HG02852 (cell line): Measurements from ENCODE around the gene NOM1.
"Not testable (repeated sequence)": the region's sequence is repeated elsewhere in the genome, so short reads cannot be mapped to it uniquely, and the experiment has no call there.

Experiments
- ATAC-seq: cut with Tn5 transposase; IDR thresholded peaks from one replicate; pipeline ENCODE4 v1.9.1; 2021; ENCODE audit warnings: mild to moderate bottlenecking, moderate library complexity; ENCODE audit not compliant: unreplicated experiment

NOM1 gene

DNA sequence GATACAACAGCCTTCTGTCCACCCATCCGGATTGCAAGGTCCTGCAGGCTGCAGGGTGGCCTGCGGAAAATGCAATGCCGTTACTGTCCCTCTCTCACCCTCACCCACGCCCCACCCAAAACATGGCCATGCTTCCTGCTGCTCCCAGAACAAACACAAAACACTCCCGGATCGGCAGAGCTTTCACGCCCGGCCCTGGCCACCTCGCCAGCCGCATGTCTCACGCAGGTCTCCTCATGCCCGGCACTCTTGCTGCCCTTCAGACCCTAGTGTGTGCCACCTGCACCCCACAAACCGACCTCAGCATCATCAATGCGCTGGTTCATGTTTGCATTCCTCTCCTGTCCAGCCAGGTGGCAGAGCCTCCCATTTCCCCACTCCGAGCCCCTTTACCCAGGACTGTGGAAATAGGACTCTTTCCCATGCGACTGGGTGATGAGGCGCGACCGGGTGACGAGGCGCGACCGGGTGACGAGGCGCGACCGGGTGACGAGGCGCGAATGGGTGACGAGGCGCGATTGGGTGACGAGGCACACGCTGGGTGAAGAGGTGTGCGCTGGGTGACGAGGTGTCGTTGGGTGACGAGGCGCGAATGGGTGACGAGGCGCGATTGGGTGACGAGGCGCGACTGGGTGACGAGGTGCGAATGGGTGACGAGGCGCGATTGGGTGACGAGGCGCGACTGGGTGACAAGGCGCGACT, 8.9 kb upstream of the NOM1 start:
- no peak for ATAC-seq

DNA sequence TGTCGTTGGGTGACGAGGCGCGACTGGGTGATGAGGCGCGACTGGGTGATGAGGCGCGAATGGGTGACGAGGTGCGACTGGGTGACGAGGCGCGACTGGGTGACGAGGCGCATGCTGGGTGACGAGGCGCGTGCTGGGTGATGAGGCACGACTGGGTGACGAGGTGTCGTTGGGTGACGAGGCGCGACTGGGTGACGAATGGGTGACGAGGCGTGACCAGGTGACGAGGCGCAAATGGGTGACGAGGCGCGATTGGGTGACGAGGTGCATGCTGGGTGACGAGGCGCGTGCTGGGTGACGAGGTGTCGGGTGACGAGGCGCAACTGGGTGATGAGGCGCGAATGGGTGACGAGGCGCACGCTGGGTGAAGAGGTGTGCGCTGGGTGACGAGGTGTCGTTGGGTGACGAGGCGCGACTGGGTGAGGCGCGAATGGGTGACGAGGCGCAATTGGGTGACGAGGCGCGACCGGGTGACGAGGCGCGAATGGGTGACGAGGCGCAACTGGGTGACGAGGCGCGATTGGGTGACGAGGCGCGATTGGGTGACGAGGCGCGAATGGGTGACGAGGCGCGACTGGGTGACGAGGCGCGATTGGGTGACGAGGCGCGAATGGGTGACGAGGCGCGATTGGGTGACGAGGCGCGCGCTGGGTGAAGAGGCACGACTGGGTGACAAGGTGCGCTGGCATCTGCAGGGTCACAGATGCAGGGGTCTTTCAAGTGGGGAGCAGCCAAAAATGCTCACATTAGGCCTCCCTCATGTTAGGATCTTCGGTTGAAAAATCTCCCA, 7.9 kb upstream of the NOM1 start:
- no peak for ATAC-seq

DNA sequence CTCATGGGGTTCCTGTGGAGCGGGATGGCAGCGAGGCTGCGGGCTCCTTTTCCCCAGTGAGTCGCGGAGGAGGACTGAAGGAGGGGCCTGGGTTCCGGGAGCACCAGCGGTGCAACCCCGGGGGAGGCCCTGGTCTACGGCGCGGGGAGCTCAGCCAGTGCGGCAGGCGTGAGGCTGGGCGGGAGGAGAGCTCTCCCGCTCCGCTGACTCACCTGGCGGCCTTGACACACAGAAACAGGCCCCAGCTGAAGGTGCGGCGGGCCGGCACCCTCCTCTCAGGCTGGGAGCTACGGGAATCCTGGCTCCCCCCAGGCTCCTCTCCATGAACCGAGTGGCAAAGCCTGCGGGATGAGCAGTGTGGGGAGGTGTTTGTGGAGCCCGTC, 6.8 kb upstream of the NOM1 start:
- ATAC-seq = no peak

DNA sequence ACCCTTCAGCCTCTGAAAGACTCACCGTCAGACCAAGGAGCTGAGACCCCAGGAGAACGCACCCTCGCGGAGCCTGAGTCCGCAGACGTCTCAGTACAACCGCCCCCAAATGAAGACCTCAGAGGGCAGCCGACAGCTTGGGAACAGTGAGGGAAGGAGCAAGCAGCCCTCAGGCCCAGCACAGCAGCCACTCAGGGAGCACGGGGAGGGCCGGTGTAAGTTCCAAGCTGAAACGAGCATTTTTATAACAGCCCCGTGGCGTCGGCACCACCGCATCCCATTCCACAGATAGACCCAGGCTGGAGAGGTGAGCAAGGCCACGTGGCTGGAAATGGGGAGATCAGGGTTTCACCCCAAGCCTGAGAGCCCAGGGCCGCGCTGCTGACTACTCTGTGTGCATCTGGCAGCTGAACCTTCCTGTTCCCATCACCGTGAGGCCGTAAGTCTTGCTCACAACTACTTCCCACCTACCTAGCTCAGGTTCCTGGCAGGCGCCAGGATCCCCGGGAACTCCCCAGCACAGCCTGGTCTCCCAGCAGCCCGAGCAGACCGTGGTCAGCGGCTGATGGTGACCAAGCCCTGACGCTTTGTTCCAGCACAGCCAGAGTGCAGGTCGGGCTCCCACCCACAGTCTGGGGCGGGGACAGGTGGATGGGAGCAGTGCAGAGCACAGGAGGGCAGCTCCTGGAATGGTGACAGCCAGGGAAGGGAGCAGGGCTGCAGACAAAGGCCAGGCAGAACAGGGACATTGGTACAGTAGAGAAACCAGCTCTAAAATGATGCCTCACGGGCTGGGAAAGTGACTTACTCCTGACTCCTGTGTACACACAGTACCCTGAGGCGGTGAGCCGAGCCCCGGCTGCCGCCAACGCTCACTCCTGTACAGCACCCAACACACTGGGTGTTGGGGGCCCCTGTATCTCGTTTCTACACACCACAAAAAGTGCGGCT, 6.1 kb upstream of the NOM1 start:
- no peak for ATAC-seq

DNA sequence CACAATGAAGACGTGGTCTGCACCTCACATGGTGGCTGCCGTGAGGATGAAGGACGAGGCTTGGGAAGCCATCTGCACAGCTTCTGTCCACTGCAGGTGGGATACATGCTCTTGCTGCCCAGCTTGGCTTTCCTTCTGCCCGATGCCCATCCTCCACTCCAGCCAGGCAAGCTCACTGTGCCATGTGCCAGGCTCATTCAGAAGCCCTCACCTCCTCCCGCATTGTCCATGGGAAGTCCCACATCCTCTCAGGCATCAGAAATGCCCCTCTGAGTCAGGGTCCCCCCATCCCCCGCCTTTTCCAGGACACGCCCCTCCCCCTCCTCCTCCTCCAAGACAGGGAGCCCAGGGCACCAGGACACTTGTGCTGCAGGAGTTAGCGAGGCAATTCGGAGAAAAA, 4.6 kb upstream of the NOM1 start:
- no peak for ATAC-seq

DNA sequence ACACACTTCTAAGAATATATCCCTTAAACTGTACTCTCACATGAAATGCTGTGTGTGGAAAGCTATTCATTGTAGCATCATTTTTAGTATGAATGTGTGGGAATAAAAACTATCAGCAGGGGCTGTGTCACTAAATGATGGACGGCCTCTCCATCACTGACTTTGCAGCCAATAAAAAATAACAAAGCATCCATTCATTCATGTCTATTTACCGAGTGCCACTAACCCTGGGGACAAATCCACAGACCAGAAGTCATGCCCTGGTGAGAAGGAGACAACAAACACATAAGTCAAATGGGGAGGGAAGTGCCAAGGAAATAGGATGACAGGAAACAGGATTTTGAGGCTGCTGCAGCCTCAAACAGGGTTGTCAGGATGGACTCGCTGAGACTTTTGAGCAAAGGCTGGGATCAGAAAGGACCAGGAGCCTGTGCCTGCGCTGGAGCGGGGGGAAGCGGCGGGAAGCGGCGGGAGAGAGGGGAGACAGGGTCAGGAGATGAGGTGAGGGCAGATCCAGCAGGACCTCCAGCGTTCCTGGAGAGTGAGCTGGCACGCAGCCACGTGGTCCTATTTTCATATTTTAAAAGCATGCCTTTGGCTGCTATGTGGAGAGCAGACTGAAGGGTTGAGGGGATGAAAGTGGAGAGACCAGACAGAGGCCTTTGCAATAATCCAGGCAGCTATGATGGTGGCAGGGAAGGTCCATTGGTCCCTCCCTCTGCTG, 2.2 kb upstream of the NOM1 start:
- ATAC-seq = no peak

DNA sequence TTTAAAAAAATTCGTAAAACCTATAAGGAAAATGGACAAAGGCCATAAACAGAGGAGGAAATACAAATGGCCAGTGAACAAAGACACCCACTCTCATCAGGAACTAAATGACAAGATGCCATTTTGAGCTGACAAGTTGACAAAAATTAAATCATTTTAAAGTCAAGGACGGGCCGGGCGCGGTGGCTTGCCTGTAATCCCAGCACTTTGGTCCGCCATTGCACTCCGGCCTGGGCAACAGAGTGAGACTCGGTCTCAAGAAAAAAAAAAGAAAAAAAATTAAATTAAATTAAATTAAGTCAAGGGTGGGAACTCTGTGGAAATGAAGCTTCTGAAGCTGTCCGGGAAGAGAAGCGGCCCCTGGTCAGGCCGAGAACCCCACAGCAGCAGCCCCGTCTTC, 1.2 kb upstream of the NOM1 start:
- ATAC-seq = no peak

DNA sequence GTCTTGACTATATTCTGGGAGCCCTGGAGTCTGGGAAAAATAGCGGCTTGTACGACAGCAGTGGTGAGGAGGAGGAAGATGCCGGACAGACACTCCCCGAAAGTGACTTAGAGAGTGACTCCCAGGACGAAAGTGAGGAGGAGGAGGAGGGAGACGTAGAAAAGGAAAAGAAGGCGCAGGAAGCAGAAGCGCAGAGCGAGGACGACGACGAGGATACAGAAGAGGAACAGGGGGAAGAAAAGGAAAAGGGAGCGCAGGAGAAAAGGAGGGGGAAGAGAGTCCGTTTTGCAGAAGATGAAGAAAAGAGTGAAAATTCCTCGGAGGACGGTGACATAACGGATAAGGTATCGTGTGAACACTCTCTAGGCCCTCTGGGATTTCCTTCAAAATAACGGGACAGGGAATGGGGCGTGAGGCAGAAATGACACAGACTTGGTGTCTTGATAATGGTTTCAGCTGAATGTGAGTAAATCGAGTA, 908 bp downstream of the NOM1 start:
- no peak for ATAC-seq

DNA sequence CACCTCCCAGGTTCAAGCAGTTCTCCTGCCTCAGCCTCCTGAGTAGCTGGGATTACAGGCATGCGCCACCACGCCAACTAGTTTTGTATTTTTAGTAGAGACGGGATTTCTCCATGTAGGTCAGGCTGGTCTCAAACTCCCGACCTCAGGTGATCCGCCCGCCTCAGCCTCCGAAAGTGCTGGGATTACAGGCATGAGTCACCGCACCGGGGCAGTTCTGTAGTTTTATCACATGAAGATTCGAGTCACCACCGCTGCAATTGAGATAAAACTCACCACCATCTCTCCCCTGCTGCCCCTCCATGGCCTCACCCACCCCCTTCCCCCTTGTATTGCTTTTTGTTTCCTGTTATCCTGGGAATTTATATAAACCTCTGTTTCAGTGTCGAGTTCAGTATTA, 3.7 kb downstream of the NOM1 start:
- ATAC-seq = not testable (repeated sequence)

DNA sequence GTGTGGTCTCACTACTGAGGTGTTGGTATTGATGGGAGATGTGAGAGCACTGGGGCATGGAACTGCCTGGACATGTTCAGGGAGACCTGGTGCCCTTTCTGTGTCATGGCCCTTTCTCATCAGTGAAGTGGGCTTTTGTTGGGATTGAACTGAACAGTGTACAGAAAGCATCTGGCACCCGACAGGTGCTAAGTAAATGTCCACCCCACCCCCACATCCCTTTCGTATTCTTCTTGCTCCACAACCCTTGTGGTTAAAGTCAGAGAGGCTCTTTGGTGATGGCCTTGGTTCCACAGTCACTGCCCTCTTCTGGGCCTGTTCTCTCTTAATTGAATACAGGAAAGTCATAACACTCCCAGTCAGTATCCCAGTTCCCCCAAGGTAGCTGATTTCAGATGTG, 5.4 kb downstream of the NOM1 start:
- ATAC-seq = no peak

DNA sequence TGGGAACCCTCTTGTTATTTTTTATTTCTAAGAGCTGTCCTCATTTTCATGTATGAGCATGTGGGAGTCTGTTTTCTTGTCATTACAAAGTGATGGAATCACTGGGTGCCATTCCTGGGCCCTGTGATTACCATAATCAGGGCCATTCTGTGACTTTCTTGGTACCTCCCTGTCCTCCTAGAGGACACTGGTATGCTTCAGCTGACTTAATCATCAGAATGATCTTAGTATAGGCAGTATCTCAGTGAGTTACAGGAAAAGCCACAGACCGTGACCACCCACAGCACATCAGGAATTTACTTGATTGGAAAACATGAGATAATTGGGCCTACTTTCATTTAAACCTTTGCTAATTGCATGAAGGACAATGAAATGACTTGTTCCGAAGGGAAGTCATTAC, 7.2 kb downstream of the NOM1 start:
- no peak for ATAC-seq

DNA sequence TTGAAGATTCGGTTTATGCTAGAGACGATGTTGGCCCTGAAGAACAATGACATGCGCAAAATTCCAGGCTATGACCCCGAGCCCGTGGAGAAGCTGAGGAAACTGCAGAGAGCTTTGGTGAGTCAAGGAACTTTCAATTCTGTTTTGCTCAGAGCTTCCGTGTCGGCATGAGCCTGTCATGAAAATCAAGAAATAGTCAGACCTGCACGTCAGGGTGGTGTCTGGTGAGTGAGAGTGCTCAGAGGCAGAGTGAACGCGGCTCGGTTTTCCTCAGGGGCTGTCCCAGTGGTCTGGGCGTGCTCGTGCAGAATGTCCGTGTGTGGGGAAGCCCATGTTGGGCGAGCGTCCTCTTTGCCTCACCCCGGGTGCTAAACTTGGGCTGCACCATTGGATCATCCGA, 12.6 kb downstream of the NOM1 start:
- no peak for ATAC-seq

DNA sequence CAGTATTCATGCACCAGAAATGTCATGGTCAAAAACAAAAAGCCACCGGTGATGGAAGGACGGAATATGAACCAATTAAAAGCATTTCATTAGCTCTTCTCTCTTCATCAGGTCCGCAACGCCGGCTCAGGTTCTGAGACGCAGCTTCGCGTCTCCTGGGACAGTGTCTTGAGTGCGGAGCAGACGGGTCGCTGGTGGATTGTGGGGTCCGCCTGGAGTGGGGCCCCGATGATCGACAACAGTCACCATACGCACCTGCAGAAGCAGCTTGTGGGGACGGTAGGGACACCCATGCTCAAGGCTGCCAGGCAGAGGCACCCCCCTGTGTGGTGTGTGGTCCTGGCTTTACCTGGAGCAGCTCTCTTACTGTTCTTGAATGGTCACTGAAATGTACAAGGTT, 13.4 kb downstream of the NOM1 start:
- no peak for ATAC-seq

DNA sequence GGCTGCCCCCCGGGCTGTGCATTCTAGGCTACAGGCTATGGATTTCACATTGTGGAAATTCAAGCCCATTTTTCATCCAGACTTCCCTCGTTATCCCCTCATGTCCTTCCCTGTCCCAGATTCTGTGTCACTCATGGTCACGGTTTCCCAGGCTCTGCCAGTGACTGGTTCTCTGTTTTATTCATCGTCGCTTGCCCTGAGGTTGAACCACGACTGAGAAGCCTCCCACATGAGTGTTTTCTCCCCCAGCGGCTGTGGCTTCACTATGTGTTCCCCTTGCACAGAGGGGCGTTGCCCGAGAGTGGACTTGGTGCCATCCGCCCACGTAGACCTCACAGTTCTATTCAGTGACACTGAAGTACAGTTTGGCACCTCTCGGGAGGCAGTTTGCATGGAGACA, 14.0 kb downstream of the NOM1 start:
- no peak for ATAC-seq

DNA sequence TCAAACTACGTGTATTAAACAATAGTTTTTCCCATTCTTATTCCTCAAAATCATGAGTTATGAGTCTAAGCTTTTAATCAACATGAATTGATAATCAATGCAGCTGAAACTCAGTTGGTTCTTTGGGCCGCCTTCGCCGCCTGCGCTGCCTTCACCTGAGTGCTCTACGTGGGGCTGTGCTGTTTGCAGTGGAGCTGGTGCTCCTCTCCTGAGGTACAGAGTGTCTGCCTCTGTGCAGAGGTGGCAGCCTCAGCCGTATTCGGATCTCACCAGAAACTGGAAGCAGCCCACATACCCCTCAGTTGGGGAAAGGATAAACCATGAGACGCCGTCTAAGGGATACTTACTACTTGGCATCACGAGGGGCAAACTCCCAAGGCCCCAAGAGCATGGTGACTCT, 15.5 kb downstream of the NOM1 start:
- no peak for ATAC-seq

DNA sequence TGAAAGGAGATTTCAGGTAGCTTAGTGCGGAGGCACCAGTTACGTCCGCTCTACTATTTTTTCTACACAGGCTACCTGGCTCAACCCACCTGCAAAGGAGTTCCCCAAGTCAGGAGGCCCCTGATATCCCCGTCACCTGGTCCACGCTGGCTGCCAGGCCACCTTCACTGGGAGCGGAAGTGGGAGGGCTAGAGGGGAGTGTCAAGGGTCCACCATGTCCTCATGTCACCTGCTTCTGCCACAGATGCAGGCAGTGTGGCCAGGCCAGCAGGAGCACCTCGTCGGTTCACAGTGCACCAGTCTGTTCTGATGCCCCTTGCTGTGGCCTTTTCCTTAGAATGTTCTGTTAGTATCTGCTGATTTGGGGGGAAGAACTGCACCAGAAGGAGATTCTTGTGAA, 16.9 kb downstream of the NOM1 start:
- ATAC-seq = no peak

DNA sequence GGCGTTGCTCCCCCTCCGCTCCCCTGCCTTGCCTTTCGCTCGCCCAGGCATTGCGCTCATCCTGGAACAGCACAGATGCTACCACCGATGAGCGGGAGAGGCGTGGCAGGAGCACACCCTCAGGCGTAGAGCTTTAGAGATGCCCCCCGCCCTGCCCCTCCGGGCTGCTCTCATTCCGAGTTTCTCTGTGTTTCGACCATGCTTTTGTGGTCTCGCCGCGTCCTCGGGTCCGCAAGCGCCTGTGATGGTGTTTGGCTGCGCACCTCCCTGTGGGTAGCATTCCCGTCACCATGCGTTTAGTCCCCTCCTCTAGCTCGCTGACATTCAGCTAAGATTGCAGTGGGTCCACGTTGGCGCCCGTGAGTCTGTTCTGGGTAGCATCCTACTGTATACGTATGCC, 18.7 kb downstream of the NOM1 start:
- no peak for ATAC-seq

DNA sequence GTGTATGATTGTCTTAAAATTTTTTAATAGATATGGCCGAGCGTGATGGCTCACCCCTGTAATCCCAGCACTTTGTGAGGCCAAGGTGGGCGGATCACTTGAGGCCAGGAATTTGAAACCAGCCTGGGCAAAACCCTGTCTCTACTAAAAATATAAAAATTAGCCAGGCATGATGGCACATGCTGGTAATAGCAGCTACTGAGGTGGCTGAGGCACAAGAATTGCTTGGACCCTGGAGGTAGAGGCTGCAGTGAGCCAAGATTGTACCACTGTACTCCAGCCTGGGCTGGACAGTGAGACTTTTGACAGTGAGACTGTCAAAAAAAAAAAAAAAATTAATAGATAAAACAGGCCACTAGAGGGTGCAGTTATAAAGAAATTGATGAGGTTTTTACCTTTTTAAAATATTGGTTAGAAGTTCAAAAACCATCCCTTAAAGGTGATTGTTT, 20.5 kb downstream of the NOM1 start:
- no peak for ATAC-seq

DNA sequence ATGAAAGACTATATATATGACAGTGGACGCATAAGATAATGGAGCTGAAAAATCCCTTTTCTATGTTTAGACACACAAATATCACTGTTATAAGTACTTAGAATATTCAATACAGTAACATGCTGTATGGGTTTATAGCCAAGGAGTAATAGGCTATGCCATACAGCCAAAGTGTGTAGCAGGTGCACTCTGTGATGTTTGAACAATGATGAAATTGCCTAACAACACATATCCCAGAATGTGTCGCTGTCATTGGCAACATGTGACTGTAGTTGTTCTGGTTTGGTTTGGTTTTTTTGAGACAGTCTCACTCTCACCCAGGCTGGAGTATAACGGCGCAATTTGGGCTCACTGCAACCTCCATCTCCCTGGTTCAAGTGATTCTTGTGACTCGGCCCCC, 26.1 kb downstream of the NOM1 start:
- ATAC-seq = no peak

DNA sequence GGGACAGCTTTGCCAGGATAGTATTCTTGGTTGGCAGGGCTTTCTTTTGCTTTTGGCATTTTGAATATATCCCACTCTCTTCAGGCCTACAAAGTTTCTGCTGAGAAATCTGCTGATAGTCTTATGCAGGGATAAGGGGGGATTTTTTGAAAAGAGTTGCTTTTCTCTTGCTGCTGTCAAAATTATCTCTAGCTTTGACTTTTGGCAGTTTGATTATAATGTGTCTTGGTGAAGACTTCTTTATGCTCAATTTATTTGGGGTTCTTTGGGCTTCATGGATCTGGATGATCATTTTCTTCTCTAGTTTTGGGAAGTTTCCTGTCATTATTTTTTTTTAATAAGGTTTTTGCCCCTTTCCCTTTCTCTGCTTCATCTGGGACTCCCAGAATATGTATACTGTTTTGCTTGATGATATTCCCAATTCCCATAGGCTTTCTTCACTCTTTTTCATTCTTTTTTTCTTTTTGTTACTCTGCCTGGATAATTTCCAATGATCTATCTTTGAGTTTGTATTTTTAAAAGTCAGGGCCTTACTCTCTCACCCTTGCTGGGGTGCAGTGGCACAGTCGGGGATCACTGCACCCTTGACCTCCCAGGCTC, 29.6 kb downstream of the NOM1 start:
- no peak for ATAC-seq
